ENCODE results near the gene TOR1AIP2. TPM values are rescaled to one million over a fixed set of nuclear protein-coding genes. Genes with fewer than 3 reads are reported as not detected.

The TOR1AIP2 gene
- total and polyA plus RNA-seq, 2 of the 13 experiments (the other 11 are each of a cell fraction or from before 2014, with no cell fraction given): 35.2 to 65.8 TPM

GRCh38 chr1:179876300-179876715 lies 1.3 kb downstream of the TOR1AIP2 start (continued):
- TF ChIP-seq POLR2A (IDR thresholded peaks at IDR 0.05; ENCODE audit: insufficient read depth in 1 of 2, low read depth in 2 of 2, low read length in 2 of 2): no peak
- TF ChIP-seq ZNF550 (CRISPR knock-in tag; IDR thresholded peaks at IDR 0.05; ENCODE audit: borderline replicate concordance): no peak
- TF ChIP-seq ZBTB20 (CRISPR knock-in tag; IDR thresholded peaks at IDR 0.05; ENCODE audit: borderline replicate concordance, low read depth): no peak
- no peak for TF ChIP-seq ZBTB33 (CRISPR knock-in tag; IDR thresholded peaks at IDR 0.05)
- peak; percentile 50; the same call in 1 of the 2 replicates for TF ChIP-seq HMG20A (CRISPR knock-in tag; IDR thresholded peaks at IDR 0.05; ENCODE audit: borderline replicate concordance)
- no peak for TF ChIP-seq HOXD1 (CRISPR knock-in tag; IDR thresholded peaks at IDR 0.05)
- no peak for TF ChIP-seq ZBTB34 (CRISPR knock-in tag; IDR thresholded peaks at IDR 0.05)
- TF ChIP-seq SMC3 (IDR thresholded peaks at IDR 0.05; ENCODE audit: low read length): peak; percentile 25; the same call in 1 of the 2 replicates
- TF ChIP-seq ZNF543 (CRISPR knock-in tag; IDR thresholded peaks at IDR 0.05): no peak
- no peak for TF ChIP-seq NR2C2 (CRISPR knock-in tag; IDR thresholded peaks at IDR 0.05; ENCODE audit: borderline replicate concordance)
- TF ChIP-seq ZNF878 (CRISPR knock-in tag; IDR thresholded peaks at IDR 0.05): no peak
- no peak for TF ChIP-seq ZNF280B (CRISPR knock-in tag; IDR thresholded peaks at IDR 0.05; ENCODE audit: borderline replicate concordance)
- no peak for TF ChIP-seq SMYD3 (CRISPR knock-in tag; IDR thresholded peaks at IDR 0.05)
- TF ChIP-seq NR2F2 (IDR thresholded peaks at IDR 0.05; ENCODE audit: borderline replicate concordance, low read depth): no peak
- TF ChIP-seq NFATC3 (CRISPR knock-in tag; IDR thresholded peaks at IDR 0.05): no peak
- TF ChIP-seq ZNF782 (CRISPR knock-in tag; IDR thresholded peaks at IDR 0.05; ENCODE audit: borderline replicate concordance): no peak
- no peak for TF ChIP-seq SPEN (CRISPR knock-in tag; IDR thresholded peaks at IDR 0.05; ENCODE audit: low read depth)
- no peak for TF ChIP-seq DNMT1 (CRISPR knock-in tag; IDR thresholded peaks at IDR 0.05)
- TF ChIP-seq MNT (IDR thresholded peaks at IDR 0.05): no peak
- no peak for TF ChIP-seq ZNF766 (CRISPR knock-in tag; IDR thresholded peaks at IDR 0.05; ENCODE audit: borderline replicate concordance)
- peak; percentile 35; the same call in 1 of the 2 replicates for TF ChIP-seq MAFF (IDR thresholded peaks at IDR 0.05; ENCODE audit: low read depth, low read length)
- TF ChIP-seq ZNF253 (CRISPR knock-in tag; IDR thresholded peaks at IDR 0.05; ENCODE audit: borderline replicate concordance): no peak
- TF ChIP-seq GABPA (IDR thresholded peaks at IDR 0.05; ENCODE audit: low read depth, low read length): no peak
- TF ChIP-seq GABPA (CRISPR knock-in tag; IDR thresholded peaks at IDR 0.05; ENCODE audit: low read depth): 0 out of 2 replicates have a peak, but pooled peaks have one; percentile 29
- TF ChIP-seq ZNF121 (CRISPR knock-in tag; IDR thresholded peaks at IDR 0.05): no peak

All from HepG2 (cell line).